ENCODE measurements around the gene FOXD4L1.
"Not testable (repeated sequence)": the region's sequence is repeated elsewhere in the genome, so short reads cannot be mapped to it uniquely, and the experiment has no call there.

GRCh38 chr2:113504081-113504480 lies 5.6 kb downstream of the FOXD4L1 start:
- TF ChIP-seq EZH2 (IDR thresholded peaks at IDR 0.05); POLR2AphosphoS5 (IDR thresholded peaks at IDR 0.05; ENCODE audit: borderline replicate concordance, low read depth, low read length); FOXP2 (optimal IDR thresholded peaks at IDR 0.05; ENCODE audit: control extremely low read depth, extremely low read length, insufficient read depth): not testable (repeated sequence)

Data from SK-N-MC (cell line).